Adrenal gland (tissue), 5 donors: Measurements from ENCODE around the gene PKNOX1.
"Not testable (repeated sequence)": the region's sequence is repeated elsewhere in the genome, so short reads cannot be mapped to it uniquely, and the experiment has no call there.

Experiments used
- CTCF ChIP-seq, 6 experiments: fragments of 450-650 bp in 4 of 6; fragments of 200-600 bp in 2 of 6; sonication (generic) in 1 of 6; IDR thresholded peaks; 1 replicate in 5 of 6; 2 replicates in 1 of 6; pipeline versions ENCODE4 v1.5.1 to v1.8.0; 2016 to 2021; ENCODE audit warnings: antibody characterized with exemption in 6 of 6, mild to moderate bottlenecking in 2 of 6, moderate library complexity in 1 of 6
- POLR2A ChIP-seq, 2 donors: fragments of 450-650 bp; IDR thresholded peaks; one replicate each; pipeline ENCODE4 v1.6.1; 2017; ENCODE audit warnings: antibody characterized with exemption in 2 of 2, mild to moderate bottlenecking in 2 of 2, moderate library complexity in 1 of 2
- donor health status: DM: no; HTN: no; CAD: no.

GRCh38 chr21:43045165-43045875, 71.0 kb downstream of the PKNOX1 start:
- TF ChIP-seq CTCF, POLR2A (IDR thresholded peaks at IDR 0.05): not testable (repeated sequence)
